Kidney tubule cell (primary cell): ENCODE measurements around the gene ANO10.

Experiments used
- DNase-seq: peaks from one replicate; pipeline ENCODE4 v3.0.0-alpha.2; 2018; ENCODE audit warnings: low spot score

ANO10 gene

GRCh38 chr3:43415088-43415487 lies 206.7 kb downstream of the ANO10 start:
- DNase-seq, result no peak

GRCh38 chr3:43413676-43414368 lies 208.0 kb downstream of the ANO10 start:
- DNase-seq, result no peak

DNA sequence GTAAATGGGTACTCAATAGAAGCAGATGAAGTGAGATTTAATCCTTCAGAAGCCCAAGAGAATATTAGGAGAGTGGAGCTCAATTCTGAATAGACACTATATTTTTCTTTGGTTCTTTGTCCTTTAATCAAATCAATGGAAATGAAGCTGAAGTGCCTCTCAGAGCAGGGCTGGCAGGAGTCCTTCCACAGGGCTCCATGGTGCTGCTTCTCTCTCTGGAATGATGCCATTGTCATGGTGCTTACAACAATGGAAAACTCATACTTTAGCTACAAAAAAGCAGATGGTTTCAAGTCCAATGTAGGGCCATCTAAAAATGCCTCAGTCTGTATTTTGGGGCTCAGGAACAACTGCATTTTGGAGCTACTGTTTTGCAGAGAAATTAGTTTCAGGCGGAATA lies 210.4 kb downstream of the ANO10 start:
- DNase-seq, result no peak

DNA sequence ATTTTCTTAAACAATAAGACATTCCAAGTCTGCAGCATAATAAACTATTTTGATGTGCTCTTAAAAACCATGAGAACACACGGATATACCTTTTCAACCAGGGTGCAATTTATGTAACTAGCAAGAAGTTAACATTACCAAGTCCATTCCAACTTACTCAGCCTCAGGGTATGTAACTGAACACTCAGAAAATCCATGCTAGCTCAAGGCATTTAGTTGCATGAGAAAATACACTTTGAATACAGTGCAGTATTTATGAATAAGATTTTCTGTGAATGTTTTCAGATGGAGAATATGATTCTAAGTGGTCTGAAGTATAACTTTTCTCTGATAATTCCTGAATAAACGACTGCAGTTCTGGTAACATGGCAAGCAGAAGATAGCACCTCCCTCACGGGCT lies 211.2 kb downstream of the ANO10 start:
- no peak for DNase-seq

DNA sequence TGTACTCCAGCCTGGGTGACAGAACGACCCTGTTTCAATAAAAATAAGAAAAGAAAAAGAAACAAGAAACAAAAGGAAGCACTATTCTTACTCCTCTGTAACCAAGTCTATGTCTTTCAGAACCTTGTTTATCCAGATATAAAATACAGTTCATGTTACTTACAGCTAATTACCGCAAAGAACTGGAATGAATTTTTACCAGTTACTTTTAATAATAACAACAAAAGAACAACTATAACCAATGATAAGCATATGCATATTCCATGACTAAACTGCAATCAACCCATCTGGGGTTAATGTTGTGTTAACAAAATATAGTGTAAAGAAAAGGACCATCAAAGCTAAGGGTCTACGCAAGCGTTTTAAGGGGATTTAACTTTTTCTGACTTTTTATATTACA lies 212.3 kb downstream of the ANO10 start:
- no peak for DNase-seq

DNA sequence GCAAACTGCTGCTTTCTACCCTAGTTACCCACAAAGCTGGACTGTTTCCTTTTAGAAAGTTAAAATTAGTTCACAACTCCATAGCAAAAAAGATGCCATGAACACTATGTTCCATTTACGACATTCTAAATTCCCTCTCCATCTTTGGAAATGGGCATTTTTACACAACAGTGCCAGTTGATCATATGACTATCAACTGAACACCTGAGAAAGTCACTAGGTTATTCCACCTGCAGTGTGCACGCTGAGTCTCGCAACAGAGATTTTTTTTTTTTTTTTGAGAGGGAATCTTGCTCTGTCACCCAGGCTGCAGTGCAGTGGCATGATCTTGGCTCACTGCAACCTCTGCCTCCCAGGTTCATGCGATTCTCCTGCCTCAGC lies 215.2 kb downstream of the ANO10 start:
- DNase-seq, result no peak

DNA sequence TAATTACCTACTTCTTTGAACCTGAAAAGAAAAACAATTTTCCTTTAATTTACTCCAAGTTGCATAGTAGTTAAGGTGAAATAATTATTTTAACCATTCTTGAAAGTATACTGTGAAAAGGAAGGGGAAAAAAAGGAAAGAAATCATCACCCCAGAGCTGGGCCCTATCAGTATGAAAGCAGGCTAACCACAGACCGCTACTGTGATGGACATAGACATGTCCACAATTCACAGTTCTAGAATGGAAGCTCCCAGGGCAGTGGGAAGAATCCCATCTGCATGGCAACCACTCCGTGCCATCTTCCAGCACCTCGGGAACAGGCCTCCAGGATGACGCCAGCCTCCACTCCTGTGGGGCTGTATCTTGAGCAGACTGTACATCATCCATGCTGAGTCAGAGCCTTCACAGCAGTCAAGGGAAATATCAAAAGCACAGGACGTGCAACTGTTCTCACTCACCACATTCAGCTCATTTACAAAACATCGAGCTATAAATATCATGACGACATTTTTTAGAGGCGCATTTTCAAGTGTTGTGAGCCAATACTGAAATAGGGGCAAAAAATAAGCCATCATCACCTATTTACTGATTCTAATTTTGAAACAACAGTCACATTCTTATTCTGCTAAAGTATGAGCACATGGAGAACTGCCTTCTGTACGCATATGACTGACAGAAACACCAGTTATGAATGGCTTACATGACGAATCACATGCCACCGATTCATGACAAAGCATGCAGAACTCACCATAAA lies 215.7 kb downstream of the ANO10 start:
- DNase-seq, result no peak

GRCh38 chr3:43400781-43401730 lies 220.8 kb downstream of the ANO10 start:
- DNase-seq, result no peak

GRCh38 chr3:43400167-43400566 lies 221.6 kb downstream of the ANO10 start:
- DNase-seq, result no peak

DNA sequence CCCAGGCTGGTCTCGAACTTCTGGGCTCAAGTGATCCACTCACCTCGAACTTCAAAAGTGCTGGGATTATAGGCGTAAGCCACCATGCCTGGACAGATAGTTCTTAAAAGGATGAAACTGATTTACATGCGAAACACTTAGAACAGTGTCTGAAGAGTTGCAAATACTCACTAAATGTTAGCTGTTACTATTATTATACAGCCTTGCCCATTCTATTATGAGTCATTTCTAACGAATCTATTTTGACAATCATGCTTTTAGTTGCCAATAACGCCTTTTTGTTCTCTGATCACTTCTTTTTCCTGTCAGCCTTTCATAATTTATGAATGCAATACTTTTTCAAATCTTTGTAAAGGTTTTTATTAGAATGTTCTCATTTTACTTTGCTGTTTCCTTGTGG lies 222.8 kb downstream of the ANO10 start:
- DNase-seq, result no peak

DNA sequence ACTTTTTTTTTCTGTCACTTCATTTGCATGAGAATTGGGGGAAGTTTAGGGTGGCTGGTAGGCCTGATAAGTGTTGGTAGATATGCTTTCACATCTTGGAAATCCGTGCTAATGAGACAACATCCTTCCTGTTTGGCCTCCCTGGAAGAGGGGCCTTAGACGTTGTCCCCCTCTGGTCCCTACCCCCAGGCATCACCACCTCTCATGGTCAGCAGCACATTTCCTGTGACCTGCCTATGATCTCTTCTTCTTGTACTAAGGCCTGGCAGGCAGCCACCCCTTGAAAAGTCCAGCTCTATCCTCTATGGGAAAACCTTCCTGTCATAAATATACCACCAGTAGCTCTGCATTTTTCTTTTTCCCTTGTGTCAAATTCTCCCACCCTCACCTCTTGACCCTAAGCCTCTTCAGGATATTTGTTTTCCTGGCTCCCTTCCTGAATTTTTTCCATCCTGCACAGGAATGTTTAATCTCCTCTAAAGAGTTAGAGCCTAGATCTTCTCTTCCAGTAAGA lies 227.7 kb downstream of the ANO10 start:
- DNase-seq, result no peak

GRCh38 chr3:43391621-43392020 lies 230.2 kb downstream of the ANO10 start:
- DNase-seq, result peak; percentile 51

- no peak for DNase-seq
Observed at GRCh38 chr3:43390255-43390588, 231.6 kb downstream of the ANO10 start.

DNA sequence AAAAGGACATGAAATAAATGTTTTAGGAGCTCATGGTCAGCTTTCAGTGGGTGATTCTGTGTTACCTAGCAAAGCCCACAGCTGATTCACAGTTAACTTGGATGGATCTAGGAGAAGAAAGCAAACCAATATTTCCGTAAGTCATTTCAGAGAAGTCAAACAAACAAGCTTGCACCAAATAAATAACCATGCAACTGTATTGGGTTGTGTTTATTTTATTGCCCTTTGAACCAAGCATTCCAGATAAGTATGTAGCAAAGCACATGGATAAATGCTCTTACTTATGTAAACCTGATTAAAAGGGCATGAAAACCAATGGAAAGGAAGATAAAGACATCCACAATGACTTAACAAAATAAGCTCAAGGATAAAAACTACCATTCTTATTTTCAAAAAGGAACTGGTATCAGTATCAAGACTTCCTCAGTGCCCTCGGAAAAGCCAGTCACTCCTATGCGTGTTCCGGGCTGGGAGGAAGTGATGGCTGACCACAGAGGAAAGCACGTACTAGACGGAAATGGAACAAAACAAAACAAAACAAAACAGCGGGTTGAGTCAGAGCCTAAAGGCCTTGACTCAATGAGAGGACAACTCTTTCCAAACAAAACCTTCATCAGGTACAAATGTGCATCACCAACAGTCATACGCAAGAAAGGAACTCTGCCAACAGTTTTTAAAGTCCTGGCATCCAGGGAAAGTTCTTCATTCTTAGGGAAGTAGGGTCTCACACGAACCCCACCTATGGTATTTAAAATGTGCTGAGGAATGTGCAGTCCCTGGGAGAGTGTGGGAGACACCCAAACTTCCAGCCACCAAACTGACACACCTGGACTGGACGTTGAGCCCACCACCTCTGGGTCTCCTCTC lies 232.2 kb downstream of the ANO10 start:
- DNase-seq, result peak; percentile 44

DNA sequence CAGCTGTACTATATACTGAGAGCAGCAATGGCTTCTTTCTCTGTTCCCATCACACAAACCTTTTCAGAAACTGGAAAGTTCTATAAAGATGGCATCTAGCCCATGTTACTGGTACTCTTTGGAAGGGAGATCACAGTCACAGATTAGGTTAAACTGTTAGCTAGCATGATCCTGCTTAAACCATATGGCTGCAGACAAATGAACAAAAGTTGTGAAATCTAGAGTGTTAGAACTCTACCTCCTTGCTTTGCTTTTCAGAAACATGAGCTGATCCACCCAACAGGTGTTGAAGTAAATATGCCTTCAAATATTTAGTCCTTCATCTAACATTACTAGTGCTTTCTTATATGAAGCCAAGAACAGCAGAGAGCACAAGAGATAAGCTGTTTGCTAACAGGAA lies 232.9 kb downstream of the ANO10 start:
- no peak for DNase-seq

DNA sequence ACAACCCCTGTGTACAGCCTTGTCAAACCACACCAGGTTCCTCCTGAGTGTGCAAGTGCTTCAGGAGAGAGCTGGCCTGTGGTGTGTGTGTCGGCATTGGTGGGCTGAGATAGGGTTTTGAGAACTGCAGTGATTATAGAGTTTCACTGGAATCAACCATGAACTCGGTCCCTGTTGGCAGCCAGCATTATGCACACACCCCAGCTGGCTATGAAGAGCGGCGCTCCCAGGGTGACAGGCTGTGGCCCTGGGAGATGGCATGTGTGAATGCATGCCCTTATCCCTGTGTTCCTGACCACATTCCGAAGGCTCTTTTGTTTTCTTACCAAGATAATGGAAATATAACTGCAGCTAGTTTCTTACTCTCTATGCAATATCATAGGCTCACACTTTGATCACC lies 233.6 kb downstream of the ANO10 start:
- DNase-seq, result no peak

DNA sequence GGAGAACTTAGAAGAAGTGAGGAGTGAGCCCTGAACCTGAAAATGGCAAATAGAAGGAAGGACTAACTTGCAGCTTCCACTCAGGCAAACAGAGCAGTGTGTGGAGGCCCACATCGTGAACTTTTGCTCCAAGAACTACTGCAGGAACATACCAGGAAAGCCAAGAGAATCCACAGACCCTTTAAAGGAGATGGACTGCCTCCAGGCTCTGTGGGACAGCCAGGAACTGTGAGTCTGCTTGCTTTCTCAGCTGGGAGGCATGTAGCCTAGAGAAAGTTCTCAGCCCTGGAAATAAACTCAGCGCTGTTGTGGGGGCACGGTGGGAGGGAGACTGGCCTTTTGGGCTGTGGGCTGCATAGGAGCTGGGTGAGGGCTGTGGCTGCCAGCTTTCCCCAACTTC lies 242.5 kb downstream of the ANO10 start:
- DNase-seq, result no peak

GRCh38 chr3:43378066-43378935 lies 243.5 kb downstream of the ANO10 start:
- peak; percentile 58 for DNase-seq

DNA sequence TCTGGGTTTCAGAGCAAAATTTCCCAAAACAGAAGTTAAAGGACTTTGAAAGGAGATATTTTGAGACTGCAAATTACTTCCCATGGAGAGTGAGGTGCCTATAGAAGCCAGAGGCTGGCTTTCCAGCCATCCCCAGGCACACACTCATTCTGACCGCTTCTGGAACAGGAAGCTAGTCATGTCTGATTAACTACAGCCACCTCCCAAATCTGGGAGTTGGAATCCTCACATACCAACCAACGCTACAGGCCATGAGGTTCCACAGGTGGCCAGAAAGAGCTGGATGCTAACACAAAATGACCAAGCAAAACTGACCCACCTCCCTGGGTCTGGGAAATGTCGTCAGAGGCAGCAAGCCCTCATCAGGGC lies 248.3 kb downstream of the ANO10 start:
- peak; percentile 67 for DNase-seq

GRCh38 chr3:43372809-43373559 lies 248.8 kb downstream of the ANO10 start:
- DNase-seq, result no peak
